ENCODE results near the gene SLC26A4. TPM values are rescaled to one million over a fixed set of nuclear protein-coding genes. Genes with fewer than 3 reads are reported as not detected.

The SLC26A4 gene
- total and polyA plus RNA-seq, 2 donors from 2014 or later = 2.5 to 7.3 TPM

GRCh38 chr7:107725138-107725740 lies 64.6 kb downstream of the SLC26A4 start:
- Histone ChIP-seq H3K9me3 (ENCODE audit: control insufficient read depth in 2 of 3, insufficient read depth in 1 of 3, low read length in 3 of 3) (no peaks in the 10 kb centered on the region), H3K27me3 (ENCODE audit: control insufficient read depth, insufficient read depth, low read length) (no peaks in the 10 kb centered on the region), H3K4me3 (ENCODE audit: low read length in 3 of 3) (no peak overlapping the region), H3K9ac (ENCODE audit: low read length in 3 of 3) (no peak overlapping the region), H3K27ac (ENCODE audit: low read depth in 2 of 2, low read length in 2 of 2) (no peak overlapping the region), H3K36me3 (ENCODE audit: control insufficient read depth in 2 of 3, insufficient read depth in 3 of 3, low read length in 3 of 3) (no peaks in the 10 kb centered on the region), H3K4me1 (ENCODE audit: control insufficient read depth in 2 of 3, insufficient read depth in 2 of 3, low read depth in 1 of 3, low read length in 3 of 3) (no peaks in the 10 kb centered on the region)
- FAIRE-seq (peak; percentile 96), DNase-seq (peak in 3 of 5 donors; percentile 31 to 80 (median 52))
- TF ChIP-seq, protein P1, sequence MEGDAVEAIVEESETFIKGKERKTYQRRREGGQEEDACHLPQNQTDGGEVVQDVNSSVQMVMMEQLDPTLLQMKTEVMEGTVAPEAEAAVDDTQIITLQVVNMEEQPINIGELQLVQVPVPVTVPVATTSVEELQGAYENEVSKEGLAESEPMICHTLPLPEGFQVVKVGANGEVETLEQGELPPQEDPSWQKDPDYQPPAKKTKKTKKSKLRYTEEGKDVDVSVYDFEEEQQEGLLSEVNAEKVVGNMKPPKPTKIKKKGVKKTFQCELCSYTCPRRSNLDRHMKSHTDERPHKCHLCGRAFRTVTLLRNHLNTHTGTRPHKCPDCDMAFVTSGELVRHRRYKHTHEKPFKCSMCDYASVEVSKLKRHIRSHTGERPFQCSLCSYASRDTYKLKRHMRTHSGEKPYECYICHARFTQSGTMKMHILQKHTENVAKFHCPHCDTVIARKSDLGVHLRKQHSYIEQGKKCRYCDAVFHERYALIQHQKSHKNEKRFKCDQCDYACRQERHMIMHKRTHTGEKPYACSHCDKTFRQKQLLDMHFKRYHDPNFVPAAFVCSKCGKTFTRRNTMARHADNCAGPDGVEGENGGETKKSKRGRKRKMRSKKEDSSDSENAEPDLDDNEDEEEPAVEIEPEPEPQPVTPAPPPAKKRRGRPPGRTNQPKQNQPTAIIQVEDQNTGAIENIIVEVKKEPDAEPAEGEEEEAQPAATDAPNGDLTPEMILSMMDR (IDR thresholded peaks at IDR 0.05; ENCODE audit: borderline replicate concordance, extremely low read depth, insufficient read depth) = peak; percentile 53
- intact Hi-C loops (cut with DNase I) = loop anchor here (10.0 kb wide), 1 partner anchor 260 kb away; no protein-coding TSS in a partner anchor

DNA sequence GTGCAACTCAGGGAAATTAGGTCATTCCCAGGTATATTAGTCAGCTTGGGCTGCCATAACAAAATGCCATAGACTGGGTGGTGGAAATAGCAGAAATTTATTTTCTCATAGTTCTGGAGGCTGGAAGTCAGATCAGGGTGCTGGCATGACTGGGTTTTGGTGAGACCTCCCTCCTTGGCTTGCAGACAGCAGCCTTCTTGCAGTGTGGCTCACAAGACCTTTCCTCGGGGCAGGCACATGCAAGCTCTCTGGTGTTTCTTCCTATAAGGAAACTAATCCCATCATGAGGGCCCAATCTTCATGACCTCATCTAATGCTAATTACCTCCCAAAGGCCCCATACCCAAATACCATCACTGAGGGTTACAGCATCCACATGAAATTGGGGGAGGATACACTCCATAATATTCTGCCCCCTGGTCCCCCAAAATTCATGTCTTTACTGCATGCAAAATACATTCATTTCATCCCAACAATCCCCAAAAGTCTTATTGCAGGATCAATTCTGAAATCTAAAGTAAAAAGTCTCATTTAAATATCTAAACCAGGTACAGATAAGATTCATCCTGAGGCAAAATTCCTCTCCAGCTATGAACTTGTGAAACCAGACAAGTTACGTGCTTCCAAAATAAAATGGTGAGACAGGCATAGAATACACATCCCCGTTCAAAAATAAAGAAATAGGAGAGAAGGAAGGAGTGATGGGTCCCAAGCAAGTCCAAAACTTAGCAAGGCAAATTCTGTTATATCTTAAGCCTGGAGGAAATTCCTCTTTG lies 65.9 kb downstream of the SLC26A4 start:
- no peak overlapping the region for H3K9ac ChIP-seq (ENCODE audit: low read length in 3 of 3)
- DNase-seq (no peak), FAIRE-seq (no peak)
- TF ChIP-seq, protein P1 (IDR thresholded peaks at IDR 0.05; ENCODE audit: borderline replicate concordance, extremely low read depth, insufficient read depth) = no peak
- no peaks in the 10 kb centered on the region for H3K27me3 ChIP-seq (ENCODE audit: control insufficient read depth, insufficient read depth, low read length)
- no peak overlapping the region for H3K27ac ChIP-seq (ENCODE audit: low read depth in 2 of 2, low read length in 2 of 2)
- no peaks in the 10 kb centered on the region for H3K36me3 ChIP-seq (ENCODE audit: control insufficient read depth in 2 of 3, insufficient read depth in 3 of 3, low read length in 3 of 3)
- no peak overlapping the region for H3K4me3 ChIP-seq (ENCODE audit: low read length in 3 of 3)
- intact Hi-C loops (cut with DNase I) = loop anchor here (10.0 kb wide), 1 partner anchor 262 kb away; no protein-coding TSS in a partner anchor
- H3K9me3 ChIP-seq (ENCODE audit: control insufficient read depth in 2 of 3, insufficient read depth in 1 of 3, low read length in 3 of 3) = no peaks in the 10 kb centered on the region
- no peaks in the 10 kb centered on the region for H3K4me1 ChIP-seq (ENCODE audit: control insufficient read depth in 2 of 3, insufficient read depth in 2 of 3, low read depth in 1 of 3, low read length in 3 of 3)

DNA sequence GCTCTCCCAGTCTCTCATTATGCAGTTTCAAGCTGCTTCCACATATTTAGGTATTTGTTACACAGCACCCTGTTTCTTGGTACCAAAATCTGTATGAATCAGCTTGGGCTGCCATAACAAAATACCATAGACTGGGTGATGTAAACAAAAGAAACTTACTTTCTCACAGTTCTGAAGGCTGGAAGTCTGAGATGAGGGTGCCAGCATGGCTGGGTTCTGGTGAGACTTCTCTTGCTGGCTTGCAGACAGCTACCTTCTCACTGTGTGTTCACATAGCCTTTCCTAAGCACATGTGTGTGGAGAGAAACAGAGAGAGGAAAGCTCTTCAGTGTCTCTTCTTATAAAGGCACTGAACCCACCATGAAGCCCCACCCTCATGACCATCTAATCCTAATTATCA lies 67.6 kb downstream of the SLC26A4 start:
- FAIRE-seq (no peak), DNase-seq (no peak)
- H3K4me3 ChIP-seq (ENCODE audit: low read length in 3 of 3) = no peak overlapping the region
- H3K27me3 ChIP-seq (ENCODE audit: control insufficient read depth, insufficient read depth, low read length) = no peaks in the 10 kb centered on the region
- no peaks in the 10 kb centered on the region for H3K36me3 ChIP-seq (ENCODE audit: control insufficient read depth in 2 of 3, insufficient read depth in 3 of 3, low read length in 3 of 3)
- H3K9me3 ChIP-seq (ENCODE audit: control insufficient read depth in 2 of 3, insufficient read depth in 1 of 3, low read length in 3 of 3) = no peaks in the 10 kb centered on the region
- no peaks in the 10 kb centered on the region for H3K4me1 ChIP-seq (ENCODE audit: control insufficient read depth in 2 of 3, insufficient read depth in 2 of 3, low read depth in 1 of 3, low read length in 3 of 3)
- H3K27ac ChIP-seq (ENCODE audit: low read depth in 2 of 2, low read length in 2 of 2) = no peak overlapping the region
- no peak overlapping the region for H3K9ac ChIP-seq (ENCODE audit: low read length in 3 of 3)
- TF ChIP-seq, protein P1 (IDR thresholded peaks at IDR 0.05; ENCODE audit: borderline replicate concordance, extremely low read depth, insufficient read depth) = no peak
- intact Hi-C loops (cut with DNase I) = loop anchor here (10.0 kb wide), 1 partner anchor 263 kb away; no protein-coding TSS in a partner anchor

Measured in kidney (tissue), 14 donors.